Common myeloid progenitor, CD34-positive (primary cell): Measurements from ENCODE around the gene DHCR24.
A peak's percentile ranks its signal among the peaks of the same experiment; 100 is the strongest.

Experiments
- CTCF ChIA-PET: fragments of 350-600 bp; sonication (Branson Sonifier 250); formaldehyde crosslinking; loops from one replicate; lab custom pipeline; 2021; ENCODE audit warnings: antibody characterized with exemption; lab: Charles Lee
- POLR2A ChIA-PET: fragments of 350-600 bp; sonication (Branson Sonifier 250); formaldehyde crosslinking; loops from one replicate; lab custom pipeline; 2021; ENCODE audit warnings: antibody characterized with exemption; lab: Charles Lee
- DNase-seq, 3 donors: peaks; one replicate each; pipeline versions ENCODE4 v3.0.0 to v3.0.0-alpha.2; 2013
- H3K27ac ChIP-seq, 2 experiments: 1 replicate in 1 of 2; 2 replicates in 1 of 2; pipeline ENCODE4 v1.7.0; 2013; ENCODE audit warnings: inconsistent platforms in 2 of 2, low read length in 2 of 2, mild to moderate bottlenecking in 2 of 2, low read depth in 1 of 2, moderate library complexity in 1 of 2; ENCODE audit not compliant: severe bottlenecking in 2 of 2, insufficient read depth in 1 of 2, poor library complexity in 1 of 2
- H3K27me3 ChIP-seq, 5 experiments: replicated peaks in 2 of 5; 1 replicate in 3 of 5; 2 replicates in 2 of 5; pipeline versions ENCODE4 v1.6.1 to v1.7.0; 2013; ENCODE audit warnings: low read length in 4 of 5, mild to moderate bottlenecking in 2 of 5, moderate library complexity in 2 of 5, inconsistent platforms in 1 of 5; ENCODE audit not compliant: insufficient read depth in 5 of 5, control insufficient read depth in 4 of 5
- H3K36me3 ChIP-seq, 4 experiments: 1 replicate in 2 of 4; 2 replicates in 2 of 4; pipeline versions ENCODE4 v1.6.1 to v1.7.0; 2013; ENCODE audit warnings: low read length in 3 of 4, control low read depth in 1 of 4, mild to moderate bottlenecking in 1 of 4; ENCODE audit not compliant: control insufficient read depth in 4 of 4, insufficient read depth in 4 of 4
- H3K4me1 ChIP-seq, 4 experiments: 1 replicate in 3 of 4; 2 replicates in 1 of 4; pipeline versions ENCODE4 v1.6.1 to v1.7.1; 2013; ENCODE audit warnings: low read length in 3 of 4, mild to moderate bottlenecking in 3 of 4, control low read depth in 1 of 4, inconsistent platforms in 1 of 4, moderate library complexity in 1 of 4; ENCODE audit not compliant: control insufficient read depth in 4 of 4, insufficient read depth in 4 of 4; ENCODE audit errors: control extremely low read depth in 1 of 4
- H3K4me3 ChIP-seq, 7 experiments: 1 replicate in 4 of 7; 2 replicates in 3 of 7; pipeline versions ENCODE4 v1.5.1 to v1.7.0; 2013; ENCODE audit warnings: mild to moderate bottlenecking in 7 of 7, low read length in 6 of 7, moderate library complexity in 6 of 7, inconsistent platforms in 2 of 7, low read depth in 2 of 7, control low read depth in 1 of 7; ENCODE audit not compliant: insufficient read depth in 4 of 7, control insufficient read depth in 1 of 7; ENCODE audit errors: extremely low read depth in 1 of 7
- H3K9me3 ChIP-seq, 5 experiments: 1 replicate in 4 of 5; 2 replicates in 1 of 5; pipeline versions ENCODE4 v1.6.1 to v1.7.1; 2013; ENCODE audit warnings: low read length in 4 of 5, mild to moderate bottlenecking in 2 of 5, inconsistent platforms in 1 of 5, low read depth in 1 of 5, moderate library complexity in 1 of 5; ENCODE audit not compliant: control insufficient read depth in 4 of 5, insufficient read depth in 2 of 5; ENCODE audit errors: control extremely low read depth in 1 of 5
- WGBS: methylation state at CpG from one replicate; pipeline ENCODE4 v1.1.5; 2013; ENCODE audit not compliant: insufficient coverage; 5-methylcytosine and 5-hydroxymethylcytosine counted together

DHCR24 gene

GRCh38 chr1:54866801-54867716 lies 19.9 kb downstream of the DHCR24 start:
- Histone ChIP-seq H3K4me1 (peaks cover 0 to under 1% (median 0%) of the 10 kb centered on the region in 4 experiments), H3K36me3 (peaks cover 5 to 91% (median 21%) of the 10 kb centered on the region in 4 experiments), H3K27me3 (no peaks in the 10 kb centered on the region), H3K9me3 (no peaks in the 10 kb centered on the region), H3K27ac (no peak overlapping the region), H3K4me3 (no peak overlapping the region)
- ChIA-PET POLR2A (no interaction called here), CTCF (interaction anchor here (0.6 kb wide), 1 partner anchor 290 kb away, joined by 3 read pairs; no protein-coding TSS in a partner anchor)
- no peak for DNase-seq
- WGBS, result 88% methylated on average over 3 of the region's 4 CpGs

- no peaks in the 10 kb centered on the region for H3K27me3 ChIP-seq
- 94% methylated on average over 13 of the region's 17 CpGs for WGBS
- no peaks in the 10 kb centered on the region for H3K9me3 ChIP-seq
- POLR2A ChIA-PET, result no interaction called here
- H3K27ac ChIP-seq, result no peak overlapping the region
- CTCF ChIA-PET, result no interaction called here
- no peak overlapping the region for H3K4me3 ChIP-seq
- peaks cover 2 to 88% (median 17%) of the 10 kb centered on the region in 4 experiments for H3K36me3 ChIP-seq
- DNase-seq, result no peak
- H3K4me1 ChIP-seq, result peaks cover 0 to 10% (median 0%) of the 10 kb centered on the region in 4 experiments
Measured at GRCh38 chr1:54865238-54866073, 21.5 kb downstream of the DHCR24 start.

GRCh38 chr1:54864460-54865208 lies 22.4 kb downstream of the DHCR24 start:
- Histone ChIP-seq H3K36me3 (peaks cover 7 to 91% (median 17%) of the 10 kb centered on the region in 4 experiments), H3K4me3 (no peak overlapping the region), H3K27ac (no peak overlapping the region), H3K9me3 (no peaks in the 10 kb centered on the region), H3K4me1 (peaks cover 0 to 16% (median 2%) of the 10 kb centered on the region in 4 experiments), H3K27me3 (no peaks in the 10 kb centered on the region)
- CTCF ChIA-PET, result no interaction called here
- no peak for DNase-seq
- POLR2A ChIA-PET, result no interaction called here
- 98% methylated on average over 5 of the region's 6 CpGs for WGBS

GRCh38 chr1:54863267-54863665 lies 23.7 kb downstream of the DHCR24 start:
- no peak for DNase-seq
- POLR2A ChIA-PET, result no interaction called here
- no peaks in the 10 kb centered on the region for H3K27me3 ChIP-seq
- CTCF ChIA-PET, result no interaction called here
- H3K27ac ChIP-seq, result no peak overlapping the region
- 100% methylated on average over 2 of the region's 3 CpGs for WGBS
- H3K4me3 ChIP-seq, result no peak overlapping the region
- H3K4me1 ChIP-seq, result peaks cover 0 to 20% (median 2%) of the 10 kb centered on the region in 4 experiments
- H3K9me3 ChIP-seq, result no peaks in the 10 kb centered on the region
- H3K36me3 ChIP-seq, result peaks cover 7 to 90% (median 14%) of the 10 kb centered on the region in 4 experiments

GRCh38 chr1:54861070-54861761 lies 25.8 kb downstream of the DHCR24 start:
- ChIA-PET CTCF (interaction anchor here (1.2 kb wide), 1 partner anchor 16 kb away, joined by 3 read pairs; no protein-coding TSS in a partner anchor), POLR2A (no interaction called here)
- Histone ChIP-seq H3K4me1 (peaks cover 0 to 20% (median 2%) of the 10 kb centered on the region in 4 experiments), H3K27ac (no peak overlapping the region), H3K27me3 (no peaks in the 10 kb centered on the region), H3K36me3 (peaks cover 4 to 91% (median 13%) of the 10 kb centered on the region in 4 experiments), H3K4me3 (no peak overlapping the region), H3K9me3 (no peaks in the 10 kb centered on the region)
- WGBS, result 94% methylated on average over 3 of the region's 5 CpGs
- DNase-seq, result peak in 1 of 3 donors; percentile 10

- Histone ChIP-seq H3K27me3 (no peaks in the 10 kb centered on the region), H3K27ac (no peak overlapping the region), H3K4me1 (peaks cover 0 to 20% (median 2%) of the 10 kb centered on the region in 4 experiments), H3K9me3 (no peaks in the 10 kb centered on the region), H3K36me3 (peaks cover 4 to 89% (median 10%) of the 10 kb centered on the region in 4 experiments), H3K4me3 (no peak overlapping the region)
- DNase-seq, result peak; percentile 22 to 84 (median 74)
- ChIA-PET POLR2A (no interaction called here), CTCF (no interaction called here)
- 77% methylated on average over 5 of the region's 5 CpGs for WGBS
Measured at GRCh38 chr1:54859700-54860391, 27.1 kb downstream of the DHCR24 start.
